HepG2 (cell line): ENCODE data around the gene ARPC1B. TPM values are rescaled to one million over a fixed set of nuclear protein-coding genes. Genes with fewer than 3 reads are reported as not detected.
A peak's percentile ranks its signal among the peaks of the same experiment; 100 is the strongest.

Source experiments
- DRAP1 ChIP-seq: IDR thresholded peaks from 2 replicates; pipeline ENCODE4 v1.6.1; 2016; ENCODE audit warnings: missing genetic modification reagents, missing compliant biosample characterization
- KIAA2018 ChIP-seq: sonication (generic); formaldehyde crosslinking; IDR thresholded peaks from 2 replicates; pipeline ENCODE4 v1.5.0; 2020; ENCODE audit warnings: mild to moderate bottlenecking, missing genetic modification reagents, borderline replicate concordance
- NCOR1 ChIP-seq: fragments of 200-600 bp; sonication (generic); IDR thresholded peaks from 2 replicates; pipeline ENCODE4 v1.7.0; 2017; ENCODE audit warnings: antibody characterized with exemption, low read length, borderline replicate concordance
- PCBP2 ChIP-seq: fragments of 200-400 bp; formaldehyde crosslinking; optimal IDR thresholded peaks from 2 replicates; pipeline ENCODE3; 2018; ENCODE audit warnings: low read length, low read depth; ENCODE audit not compliant: poor library complexity, severe bottlenecking
- ZSCAN21 ChIP-seq: sonication (generic); formaldehyde crosslinking; IDR thresholded peaks from 2 replicates; pipeline ENCODE4 v1.8.0; 2022; ENCODE audit warnings: mild to moderate bottlenecking, missing genetic modification reagents, moderate library complexity, borderline replicate concordance
- polyA plus RNA-seq, 8 experiments: library from polyadenylated mRNA; depleted of rRNA in 3 of 8; stranded (reverse) in 7 of 8; unstranded in 1 of 8; fragments of >200 nt; fragmentation: Illumina TruSeq in 4 of 8; extraction: Trizol in 4 of 8; gene quantifications; 2 replicates each; pipeline versions ENCODE4 v1.2.1 to v1.2.3, GENCODE V29; 2011 to 2016; ENCODE audit warnings: low read depth in 4 of 8, missing spikeins in 1 of 8, mixed read lengths in 1 of 8; ENCODE audit not compliant: insufficient read depth in 1 of 8
- total RNA-seq, 5 experiments: library from RNA; depleted of rRNA; stranded (reverse); fragments of >200 nt; fragmentation: Illumina TruSeq; extraction: Trizol; gene quantifications; 2 replicates each; pipeline ENCODE4 v1.2.3, GENCODE V29; 2016; ENCODE audit warnings: low read depth in 1 of 5

The ARPC1B gene
- total and polyA plus RNA-seq, 2 of the 13 experiments (the other 11 are each of a cell fraction or from before 2014, with no cell fraction given) = 72.9 to 89.1 TPM

- TF ChIP-seq KIAA2018 (CRISPR knock-in tag) (no peak), DRAP1 (CRISPR knock-in tag) (peak; percentile 27; the same call in 1 of the 2 replicates), PCBP2 (no peak), NCOR1 (no peak), ZSCAN21 (CRISPR knock-in tag) (0 out of 2 replicates have a peak, but pooled peaks have one; percentile 6)
Measured at GRCh38 chr7:99407872-99408378, 33.4 kb downstream of the ARPC1B start (continued).
